Iris pigment epithelial cell (primary cell): Measurements from ENCODE around the gene GALE.
A peak's percentile ranks its signal among the peaks of the same experiment; 100 is the strongest.
"Not testable (repeated sequence)": the region's sequence is repeated elsewhere in the genome, so short reads cannot be mapped to it uniquely, and the experiment has no call there.

Source experiments
- DNase-seq: peaks from one replicate; pipeline ENCODE4 v3.0.0-alpha.2; 2011; ENCODE audit warnings: low read depth

Gene GALE

GRCh38 chr1:23800400-23801337 is at the start of gene GALE:
GALE (minus strand) TSS chr1:23800754; CDS start chr1:23799007, 1,747 bp downstream.
- DNase-seq = peak; percentile 95

GRCh38 chr1:23848673-23849616 is 48.4 kb upstream of the GALE start:
- DNase-seq = no peak

- not testable (repeated sequence) for DNase-seq
Measured at GRCh38 chr1:23847482-23848095, 47.0 kb upstream of the GALE start.

GRCh38 chr1:23845163-23845562 is 44.6 kb upstream of the GALE start:
- DNase-seq = no peak

- DNase-seq = no peak
Measured at GRCh38 chr1:23843644-23844043, 43.1 kb upstream of the GALE start.

- peak; percentile 38 for DNase-seq
Measured at GRCh38 chr1:23838401-23838866, 37.9 kb upstream of the GALE start.

- DNase-seq = no peak
Measured at GRCh38 chr1:23837908-23838307, 37.4 kb upstream of the GALE start.

- DNase-seq = no peak
Measured at GRCh38 chr1:23836037-23836436, 35.5 kb upstream of the GALE start.

GRCh38 chr1:23834156-23834555 is 33.6 kb upstream of the GALE start:
- DNase-seq = not testable (repeated sequence)

GRCh38 chr1:23827717-23828116 is 27.2 kb upstream of the GALE start:
- no peak for DNase-seq

- not testable (repeated sequence) for DNase-seq
Measured at GRCh38 chr1:23826590-23826989, 26.0 kb upstream of the GALE start.

GRCh38 chr1:23825762-23826522 is 25.4 kb upstream of the GALE start:
- DNase-seq = no peak

GRCh38 chr1:23825076-23825761 is 24.7 kb upstream of the GALE start, which contains the start of gene HMGCL:
HMGCL (minus strand) TSS chr1:23825429; CDS start chr1:23825415, 14 bp downstream.
- DNase-seq = peak; percentile 91

GRCh38 chr1:23824711-23825075 is 24.1 kb upstream of the GALE start:
- no peak for DNase-seq

GRCh38 chr1:23823767-23824166 is 23.2 kb upstream of the GALE start:
- DNase-seq = no peak

- no peak for DNase-seq
Measured at GRCh38 chr1:23817633-23818032, 17.1 kb upstream of the GALE start.

- DNase-seq = no peak
Measured at GRCh38 chr1:23816906-23817305, 16.4 kb upstream of the GALE start.

- DNase-seq = no peak
Measured at GRCh38 chr1:23816361-23816760, 15.8 kb upstream of the GALE start.

- peak; percentile 30 for DNase-seq
Measured at GRCh38 chr1:23814016-23814415, 13.5 kb upstream of the GALE start.

- peak; percentile 46 for DNase-seq
Measured at GRCh38 chr1:23810818-23811540, 10.4 kb upstream of the GALE start.
